ENCODE results near the gene RGS10. TPM values are rescaled to one million over a fixed set of nuclear protein-coding genes. Genes with fewer than 3 reads are reported as not detected.

Gene RGS10
- total RNA-seq, 4 donors from 2014 or later: 18.6 to 32.6 (median 28.4) TPM

DNA sequence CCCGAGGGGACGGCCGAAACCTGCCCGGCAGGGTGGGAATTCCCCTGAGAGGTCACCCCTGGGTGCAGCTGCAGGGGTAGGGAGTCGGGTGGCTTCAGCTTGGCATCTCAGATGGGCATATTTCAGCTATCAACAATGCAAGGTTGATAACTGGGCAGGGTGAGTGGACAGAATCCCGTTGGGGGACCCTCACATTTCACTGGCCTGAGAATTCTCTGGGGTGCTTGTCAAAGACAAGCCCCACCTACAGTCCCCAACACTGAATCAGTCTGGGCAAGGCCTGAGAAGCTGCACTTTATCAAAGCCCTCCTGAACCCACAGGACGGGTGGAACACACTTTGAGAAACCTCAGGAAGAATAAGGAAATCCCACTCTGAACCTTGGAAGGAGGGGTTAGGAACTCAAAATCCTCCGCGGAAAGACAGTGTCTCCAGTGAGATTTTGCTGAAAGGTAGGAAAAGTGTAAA, 3.1 kb downstream of the RGS10 start:
- H3K27ac ChIP-seq: peak overlapping the region in 2 of 4 donors; percentile 12 to 22
- TF ChIP-seq POLR2A (IDR thresholded peaks at IDR 0.05): no peak
- TF ChIP-seq, protein P1, sequence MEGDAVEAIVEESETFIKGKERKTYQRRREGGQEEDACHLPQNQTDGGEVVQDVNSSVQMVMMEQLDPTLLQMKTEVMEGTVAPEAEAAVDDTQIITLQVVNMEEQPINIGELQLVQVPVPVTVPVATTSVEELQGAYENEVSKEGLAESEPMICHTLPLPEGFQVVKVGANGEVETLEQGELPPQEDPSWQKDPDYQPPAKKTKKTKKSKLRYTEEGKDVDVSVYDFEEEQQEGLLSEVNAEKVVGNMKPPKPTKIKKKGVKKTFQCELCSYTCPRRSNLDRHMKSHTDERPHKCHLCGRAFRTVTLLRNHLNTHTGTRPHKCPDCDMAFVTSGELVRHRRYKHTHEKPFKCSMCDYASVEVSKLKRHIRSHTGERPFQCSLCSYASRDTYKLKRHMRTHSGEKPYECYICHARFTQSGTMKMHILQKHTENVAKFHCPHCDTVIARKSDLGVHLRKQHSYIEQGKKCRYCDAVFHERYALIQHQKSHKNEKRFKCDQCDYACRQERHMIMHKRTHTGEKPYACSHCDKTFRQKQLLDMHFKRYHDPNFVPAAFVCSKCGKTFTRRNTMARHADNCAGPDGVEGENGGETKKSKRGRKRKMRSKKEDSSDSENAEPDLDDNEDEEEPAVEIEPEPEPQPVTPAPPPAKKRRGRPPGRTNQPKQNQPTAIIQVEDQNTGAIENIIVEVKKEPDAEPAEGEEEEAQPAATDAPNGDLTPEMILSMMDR (IDR thresholded peaks at IDR 0.05): no peak
- no peak for TF ChIP-seq EP300 (IDR thresholded peaks at IDR 0.05)
- H3K4me1 ChIP-seq: peaks cover 0 to 48% (median 20%) of the 10 kb centered on the region in 4 donors
- H3K4me3 ChIP-seq: no peak overlapping the region
- H3K9me3 ChIP-seq: no peaks in the 10 kb centered on the region
- H3K27me3 ChIP-seq: no peaks in the 10 kb centered on the region
- WGBS, 2 donors: 80 to 91% methylated on average over 9 of the region's 9 CpGs
- DNase-seq (ENCODE audit: low spot score in 2 of 2): no peak
- no peaks in the 10 kb centered on the region for H3K36me3 ChIP-seq

DNA sequence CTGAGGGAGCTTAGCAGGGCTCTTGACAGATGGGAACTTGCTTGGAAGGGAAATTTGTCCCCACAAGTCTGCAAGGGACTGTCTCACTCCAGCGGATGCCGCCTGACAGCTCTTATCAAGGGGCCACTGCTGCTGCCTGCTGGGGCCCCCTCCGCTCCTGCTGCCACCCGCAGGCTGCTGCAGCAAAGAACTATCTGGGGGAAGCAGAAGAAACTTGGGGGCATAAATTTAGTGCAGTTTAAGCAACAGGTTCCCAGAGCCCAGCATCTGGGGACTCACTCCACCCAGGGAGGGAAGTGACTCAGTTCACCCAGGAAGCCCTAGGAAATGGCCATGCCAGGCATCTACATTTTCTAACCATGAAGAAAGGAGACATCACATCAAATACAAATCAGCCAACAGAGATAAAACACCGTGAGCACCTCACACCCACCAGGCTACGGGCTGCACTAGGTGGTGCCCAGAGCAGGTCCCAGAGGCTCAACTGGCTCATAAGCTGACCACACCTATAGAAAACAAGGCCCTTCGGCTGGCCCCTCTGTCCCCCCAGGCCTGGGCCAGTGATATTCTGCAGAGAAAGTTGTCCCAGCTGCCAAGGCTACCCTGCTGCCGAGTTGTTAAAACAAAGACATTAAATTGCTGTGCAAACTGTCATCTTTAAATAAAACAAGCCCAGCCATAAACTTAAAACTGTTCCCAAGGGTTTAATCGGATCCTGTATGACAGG, 3.7 kb downstream of the RGS10 start:
- no peak overlapping the region for H3K4me3 ChIP-seq
- 64 to 67% methylated on average over 9 of the region's 9 CpGs for WGBS, 2 donors
- H3K27ac ChIP-seq: peak overlapping the region in 3 of 4 donors; percentile 22 to 43 (median 26)
- no peak for DNase-seq (ENCODE audit: low spot score in 2 of 2)
- H3K27me3 ChIP-seq: no peaks in the 10 kb centered on the region
- peaks cover 0 to 42% (median 19%) of the 10 kb centered on the region in 4 donors for H3K4me1 ChIP-seq
- H3K9me3 ChIP-seq: no peaks in the 10 kb centered on the region
- no peak for TF ChIP-seq EP300 (IDR thresholded peaks at IDR 0.05)
- TF ChIP-seq, protein P1 (IDR thresholded peaks at IDR 0.05): no peak
- no peak for TF ChIP-seq POLR2A (IDR thresholded peaks at IDR 0.05)
- H3K36me3 ChIP-seq: no peaks in the 10 kb centered on the region

DNA sequence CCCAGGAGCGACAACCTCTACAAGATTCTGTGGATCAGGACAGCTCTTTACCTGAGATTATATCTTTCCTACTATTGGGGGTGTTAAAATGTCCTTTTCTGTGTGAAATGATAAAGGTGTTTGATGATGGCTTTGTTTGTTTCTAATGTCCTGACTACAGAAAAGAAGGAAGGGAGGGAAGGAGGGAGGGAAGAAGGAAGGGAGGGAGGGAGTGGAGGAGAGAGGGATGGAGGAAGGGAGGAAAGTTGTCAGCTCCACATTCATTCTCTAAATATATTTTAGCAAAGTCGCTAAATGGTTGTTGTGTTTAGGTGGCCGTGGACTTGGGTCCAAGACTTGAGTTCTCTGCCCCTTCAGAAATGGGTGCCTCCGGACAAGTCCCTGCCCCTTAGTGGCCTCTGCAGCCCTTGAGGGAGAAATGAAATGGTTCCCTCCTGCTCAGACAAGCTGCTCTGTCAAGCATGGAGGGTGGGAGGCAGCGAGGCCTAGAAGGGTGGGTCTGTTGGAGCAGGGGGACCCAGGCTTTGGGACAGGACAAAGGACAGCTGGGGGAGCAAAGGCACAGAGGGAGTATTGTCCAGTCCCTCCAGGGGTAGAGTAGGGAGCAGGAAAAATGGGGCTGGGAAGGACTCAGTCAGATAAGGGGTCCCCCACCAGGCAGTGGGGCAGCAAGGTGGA, 4.4 kb downstream of the RGS10 start:
- DNase-seq (ENCODE audit: low spot score in 2 of 2): no peak
- TF ChIP-seq, protein P1 (IDR thresholded peaks at IDR 0.05): no peak
- TF ChIP-seq POLR2A (IDR thresholded peaks at IDR 0.05): no peak
- TF ChIP-seq EP300 (IDR thresholded peaks at IDR 0.05): no peak
- Histone ChIP-seq H3K4me3 (no peak overlapping the region), H3K9me3 (no peaks in the 10 kb centered on the region), H3K27me3 (no peaks in the 10 kb centered on the region), H3K4me1 (peaks cover 0 to 35% (median 14%) of the 10 kb centered on the region in 4 donors), H3K36me3 (no peaks in the 10 kb centered on the region), H3K27ac (peak overlapping the region in 3 of 4 donors; percentile 22 to 43 (median 26))
- 64 to 68% methylated on average over 5 of the region's 5 CpGs for WGBS, 2 donors

DNA sequence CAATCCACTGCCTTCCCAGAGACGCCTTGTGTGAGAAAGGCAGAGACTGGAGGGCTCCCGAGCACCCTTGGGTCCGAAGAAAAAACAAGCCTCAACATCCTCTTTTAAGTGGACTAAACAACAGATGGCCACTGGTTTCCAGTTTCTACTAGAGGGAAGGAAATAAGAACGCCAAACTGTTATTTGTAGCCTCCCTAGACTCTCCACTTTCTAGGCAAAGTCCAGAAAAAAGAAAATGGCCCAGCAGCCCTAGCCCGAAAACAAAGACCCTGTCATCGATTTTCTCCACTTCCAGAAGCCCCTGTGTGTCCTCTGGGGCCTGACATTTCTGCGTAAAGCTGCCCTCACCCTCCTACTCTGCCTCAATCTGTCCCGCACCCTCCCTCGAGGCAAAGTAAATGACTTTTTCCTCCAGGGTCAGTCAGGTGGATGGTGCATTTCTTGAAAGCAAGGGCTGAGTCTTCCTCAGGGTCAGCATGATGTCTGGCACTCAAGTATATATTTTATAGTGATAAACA, 6.0 kb downstream of the RGS10 start:
- WGBS, 2 donors: 50 to 57% methylated on average over 9 of the region's 9 CpGs
- H3K27me3 ChIP-seq: no peaks in the 10 kb centered on the region
- no peak for DNase-seq (ENCODE audit: low spot score in 2 of 2)
- peak overlapping the region in 3 of 4 donors; percentile 37 to 55 (median 45) for H3K27ac ChIP-seq
- no peak for TF ChIP-seq POLR2A (IDR thresholded peaks at IDR 0.05)
- TF ChIP-seq EP300 (IDR thresholded peaks at IDR 0.05): no peak
- TF ChIP-seq, protein P1 (IDR thresholded peaks at IDR 0.05): no peak
- peaks cover 0 to 29% (median 9%) of the 10 kb centered on the region in 4 donors for H3K4me1 ChIP-seq
- no peak overlapping the region for H3K4me3 ChIP-seq
- H3K9me3 ChIP-seq: no peaks in the 10 kb centered on the region
- H3K36me3 ChIP-seq: no peaks in the 10 kb centered on the region

Data from tibial nerve (tissue), 4 donors.